Aorta (tissue), 5 donors: ENCODE measurements around the gene SGK1. TPM values are rescaled to one million over a fixed set of nuclear protein-coding genes. Genes with fewer than 3 reads are reported as not detected.
"Not testable (repeated sequence)": the region's sequence is repeated elsewhere in the genome, so short reads cannot be mapped to it uniquely, and the experiment has no call there.

ENCODE experiments used
- ATAC-seq: fragments of 200-7000 bp; cut with Tn5 transposase; one replicate; pipeline ENCODE4 v1.9.1; 2022; ENCODE audit warnings: moderate library complexity; ENCODE audit not compliant: low FRiP score
- DNase-seq, 2 donors: peaks; one replicate each; pipeline ENCODE4 v3.0.0-alpha.2; 2020
- H3K27ac ChIP-seq, 2 donors: one replicate each; pipeline ENCODE4 v1.5.1; 2013; ENCODE audit warnings: low read length in 2 of 2, mild to moderate bottlenecking in 2 of 2, moderate library complexity in 2 of 2, control low read depth in 1 of 2, inconsistent platforms in 1 of 2, low read depth in 1 of 2
- H3K27me3 ChIP-seq, 2 donors: one replicate each; pipeline ENCODE4 v1.6.1; 2013; ENCODE audit warnings: control low read depth in 1 of 2, low read length in 1 of 2, mild to moderate bottlenecking in 1 of 2, moderate library complexity in 1 of 2; ENCODE audit not compliant: insufficient read depth in 2 of 2, control insufficient read depth in 1 of 2
- H3K36me3 ChIP-seq, 2 donors: one replicate each; pipeline ENCODE4 v1.6.1; 2013; ENCODE audit warnings: control low read depth in 1 of 2, low read length in 1 of 2, mild to moderate bottlenecking in 1 of 2; ENCODE audit not compliant: insufficient read depth in 2 of 2, control insufficient read depth in 1 of 2
- H3K4me1 ChIP-seq, 2 donors: one replicate each; pipeline ENCODE4 v1.6.1; 2013; ENCODE audit warnings: low read length in 2 of 2, control low read depth in 1 of 2, mild to moderate bottlenecking in 1 of 2, moderate library complexity in 1 of 2; ENCODE audit not compliant: insufficient read depth in 2 of 2, control insufficient read depth in 1 of 2
- H3K4me3 ChIP-seq, 2 donors: one replicate each; pipeline ENCODE4 v1.5.1; 2013; ENCODE audit warnings: low read length in 2 of 2, control low read depth in 1 of 2, mild to moderate bottlenecking in 1 of 2
- H3K9me3 ChIP-seq: one replicate; pipeline ENCODE4 v1.6.1; 2013; ENCODE audit warnings: mild to moderate bottlenecking, low read length; ENCODE audit not compliant: control insufficient read depth
- WGBS, 2 donors: extraction: QIAGEN DNeasy Blood & Tissue Kit; methylation state at CpG; one replicate each; pipeline ENCODE4 v1.1.7; 2013; 5-methylcytosine and 5-hydroxymethylcytosine counted together
- intact Hi-C, 2 donors: fragments of 100-400 bp; cut with DNase I; formaldehyde crosslinking; loops; one replicate each; pipeline versions ENCODE4 v1.14.2 to v1.15.0; 2022
- polyA plus RNA-seq, 2 donors: library from polyadenylated mRNA; stranded (reverse); fragments of 200-250 nt; gene quantifications; one replicate each; pipeline ENCODE4 v1.2.3, GENCODE V29; 2013
- total RNA-seq, 2 donors: library from RNA; stranded (reverse); fragmentation: NEBNext Ultra II Directional; extraction: Animal tissue kit (Norgen Biotek cat#: 25700); gene quantifications; one replicate each; pipeline ENCODE4 v1.2.1, GENCODE V29; 2021
- donor health status: healthy with polysubstance abuse.
- donor health status: Bipolar disorder and iron deficiency.
- donor health status: DM: no; HTN: no; CAD: no.
- donor health status: DM: no; HTN: no; CAD: no.
- donor health status: DM: yes; HTN: yes; CAD: no.

The SGK1 gene
- total and polyA plus RNA-seq, 4 donors = 11.3 to 150 (median 106) TPM

- intact Hi-C loops = no loop called here
- Histone ChIP-seq H3K27ac (no peak overlapping the region), H3K36me3 (no peaks in the 10 kb centered on the region), H3K9me3 (no peaks in the 10 kb centered on the region), H3K27me3 (no peaks in the 10 kb centered on the region), H3K4me1 (no peaks in the 10 kb centered on the region), H3K4me3 (no peak overlapping the region)
- no peak for DNase-seq
- no peak for ATAC-seq
- 27 to 39% methylated on average over 2 of the region's 2 CpGs for WGBS, 2 donors
These were observed 4.3 kb upstream of the SGK1 start for GRCh38 chr6:134322216-134322615.

GRCh38 chr6:134321246-134321645 is 3.3 kb upstream of the SGK1 start:
- Histone ChIP-seq H3K36me3 (no peaks in the 10 kb centered on the region), H3K4me3 (no peak overlapping the region), H3K4me1 (no peaks in the 10 kb centered on the region), H3K9me3 (no peaks in the 10 kb centered on the region), H3K27me3 (peaks cover 0 to 1% of the 10 kb centered on the region in 2 donors), H3K27ac (no peak overlapping the region)
- 77 to 86% methylated on average over 3 of the region's 3 CpGs for WGBS, 2 donors
- ATAC-seq (no peak), DNase-seq (no peak)
- intact Hi-C loops = no loop called here

DNA sequence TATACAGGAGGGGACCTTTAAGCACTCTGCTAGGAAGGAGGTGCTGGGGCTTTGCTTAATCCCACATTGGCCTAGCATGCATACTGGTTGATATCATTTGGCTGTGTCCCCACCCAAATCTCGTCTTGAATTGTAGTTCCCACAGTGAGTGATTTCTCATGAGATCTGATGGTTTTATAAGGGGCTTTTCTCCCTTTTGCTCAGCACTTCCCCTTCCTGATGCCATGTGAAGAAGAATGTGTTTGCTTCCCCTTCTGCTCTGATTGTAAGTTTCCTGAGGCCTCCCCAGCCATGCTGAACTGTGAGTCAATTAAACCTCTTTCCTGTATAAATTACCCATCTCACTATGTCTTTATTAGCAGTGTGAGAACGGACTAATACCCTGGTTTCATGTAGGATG is 1.8 kb upstream of the SGK1 start:
- 37 to 77% methylated on average over 2 of the region's 2 CpGs for WGBS, 2 donors
- H3K36me3 ChIP-seq, H3K4me1 ChIP-seq, DNase-seq, H3K9me3 ChIP-seq, H3K4me3 ChIP-seq, H3K27ac ChIP-seq, H3K27me3 ChIP-seq, intact Hi-C loops, ATAC-seq: not testable (repeated sequence)

GRCh38 chr6:134318974-134319281 is 1.0 kb upstream of the SGK1 start:
- peaks cover 0 to 3% of the 10 kb centered on the region in 2 donors for H3K27me3 ChIP-seq
- H3K36me3 ChIP-seq = no peaks in the 10 kb centered on the region
- intact Hi-C loops = no loop called here
- no peaks in the 10 kb centered on the region for H3K9me3 ChIP-seq
- no peak overlapping the region for H3K4me3 ChIP-seq
- H3K27ac ChIP-seq = no peak overlapping the region
- H3K4me1 ChIP-seq = no peaks in the 10 kb centered on the region
- DNase-seq (no peak), ATAC-seq (no peak)
- 97 to 98% methylated on average over 1 of the region's 1 CpG for WGBS, 2 donors

DNA sequence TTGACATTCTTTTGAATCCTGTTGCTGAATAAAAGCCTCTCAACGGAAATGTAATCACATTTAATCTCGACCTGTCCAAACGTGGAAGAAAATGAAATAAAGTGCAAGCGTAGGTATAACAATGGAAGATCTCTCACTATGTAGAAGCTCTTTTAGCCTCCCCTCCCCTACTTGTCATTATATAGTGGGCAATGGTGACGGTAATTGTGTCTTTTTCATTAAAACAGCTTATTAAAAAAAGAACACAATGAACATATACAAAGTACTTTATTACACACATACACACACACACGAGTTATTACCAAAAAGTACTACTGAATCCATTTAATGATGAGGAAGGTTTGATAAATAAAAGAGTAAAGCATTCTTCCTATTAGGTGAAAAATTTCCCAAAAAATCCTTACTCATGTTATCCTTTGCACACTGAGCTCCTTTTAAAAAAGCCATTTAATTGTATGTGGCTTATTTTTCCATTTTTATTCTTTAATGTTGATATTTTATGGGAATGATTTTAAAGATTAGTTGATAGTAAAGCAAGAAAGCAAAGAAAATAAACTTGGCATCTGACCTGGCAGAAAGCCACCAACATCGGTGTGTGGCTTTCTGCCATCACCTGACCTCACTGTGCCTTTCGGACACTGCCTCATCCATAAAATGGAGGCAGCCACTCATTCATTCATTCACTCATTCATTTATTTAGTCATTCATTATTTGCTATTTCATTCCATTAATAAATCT is 493 bp upstream of the SGK1 start:
- Histone ChIP-seq H3K4me1 (no peaks in the 10 kb centered on the region), H3K27ac (no peak overlapping the region), H3K36me3 (no peaks in the 10 kb centered on the region), H3K4me3 (no peak overlapping the region), H3K27me3 (peaks cover 0 to 3% of the 10 kb centered on the region in 2 donors), H3K9me3 (no peaks in the 10 kb centered on the region)
- ATAC-seq (no peak), DNase-seq (no peak)
- intact Hi-C loops = no loop called here
- 29% methylated on average over 8 of the region's 8 CpGs for WGBS, 2 donors

GRCh38 chr6:134316733-134317431 is 1.0 kb downstream of the SGK1 start:
- peaks cover 0 to 3% of the 10 kb centered on the region in 2 donors for H3K27me3 ChIP-seq
- H3K4me3 ChIP-seq = no peak overlapping the region
- DNase-seq (no peak), ATAC-seq (no peak)
- H3K36me3 ChIP-seq = no peaks in the 10 kb centered on the region
- no peak overlapping the region for H3K27ac ChIP-seq
- no peaks in the 10 kb centered on the region for H3K4me1 ChIP-seq
- H3K9me3 ChIP-seq = no peaks in the 10 kb centered on the region
- intact Hi-C loops = no loop called here
- WGBS, 2 donors = 51 to 60% methylated on average over 6 of the region's 6 CpGs

- no peak for DNase-seq
- 99 to 100% methylated on average over 2 of the region's 2 CpGs for WGBS, 2 donors
- no peaks in the 10 kb centered on the region for H3K36me3 ChIP-seq
- no peak overlapping the region for H3K27ac ChIP-seq
- H3K27me3 ChIP-seq = peaks cover 0 to 3% of the 10 kb centered on the region in 2 donors
- H3K9me3 ChIP-seq = no peaks in the 10 kb centered on the region
- ATAC-seq = no peak
- H3K4me1 ChIP-seq = no peaks in the 10 kb centered on the region
- intact Hi-C loops = no loop called here
- H3K4me3 ChIP-seq = no peak overlapping the region
These were observed 1.9 kb downstream of the SGK1 start for GRCh38 chr6:134315974-134316441.

- 93 to 100% methylated on average over 1 of the region's 1 CpG for WGBS, 2 donors
- Histone ChIP-seq H3K27ac (no peak overlapping the region), H3K4me1 (no peaks in the 10 kb centered on the region), H3K27me3 (peaks cover 0 to 3% of the 10 kb centered on the region in 2 donors), H3K9me3 (no peaks in the 10 kb centered on the region), H3K4me3 (no peak overlapping the region), H3K36me3 (no peaks in the 10 kb centered on the region)
- intact Hi-C loops = no loop called here
- DNase-seq (no peak), ATAC-seq (no peak)
These were observed 2.7 kb downstream of the SGK1 start for GRCh38 chr6:134315189-134315588.
